HG02759 (cell line): Measurements from ENCODE around the gene VRTN.
"Not testable (repeated sequence)": the region's sequence is repeated elsewhere in the genome, so short reads cannot be mapped to it uniquely, and the experiment has no call there.

Experiments
- ATAC-seq: cut with Tn5 transposase; IDR thresholded peaks from one replicate; pipeline ENCODE4 v1.9.1; 2021; ENCODE audit warnings: mild to moderate bottlenecking, moderate library complexity; ENCODE audit not compliant: unreplicated experiment

VRTN gene

DNA sequence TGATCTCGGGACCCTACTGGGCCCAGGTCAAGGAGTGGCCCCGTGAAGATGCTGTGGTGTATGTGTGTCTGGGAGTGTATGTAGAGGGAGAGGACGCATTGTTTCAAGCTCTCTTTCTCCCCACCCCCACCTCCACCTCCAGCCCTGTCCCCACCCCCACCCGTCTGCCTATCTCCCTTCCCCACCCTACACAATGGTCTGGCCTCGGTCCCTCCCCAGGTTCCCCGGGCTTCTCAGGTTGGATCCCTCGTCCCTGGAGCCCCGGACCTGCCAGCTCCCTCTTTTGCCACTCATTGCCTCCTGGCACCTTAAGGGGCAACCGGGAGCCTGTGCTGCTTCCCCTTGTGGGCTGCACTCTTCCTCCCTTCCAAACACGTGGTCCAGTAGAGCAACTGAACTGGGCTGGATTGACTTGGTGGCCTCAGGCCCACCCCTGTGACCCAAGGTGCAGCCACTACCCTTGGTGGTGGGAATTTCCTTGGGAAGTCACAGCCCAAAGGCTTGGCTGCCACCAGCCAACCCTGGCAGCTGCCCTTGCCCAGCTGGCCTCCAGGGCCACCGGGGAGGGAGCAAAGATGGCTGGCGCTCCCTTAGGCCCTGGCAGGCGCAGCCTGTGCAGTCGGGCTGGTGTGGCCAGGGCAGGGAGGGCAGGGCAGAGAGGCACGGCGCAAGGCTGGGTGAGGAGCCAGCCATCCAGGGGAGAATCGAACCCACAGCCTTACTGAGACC lies 628 bp downstream of the VRTN start:
- ATAC-seq = no peak

- no peak for ATAC-seq
These were observed 1.5 kb downstream of the VRTN start for GRCh38 chr14:74349757-74350156.

DNA sequence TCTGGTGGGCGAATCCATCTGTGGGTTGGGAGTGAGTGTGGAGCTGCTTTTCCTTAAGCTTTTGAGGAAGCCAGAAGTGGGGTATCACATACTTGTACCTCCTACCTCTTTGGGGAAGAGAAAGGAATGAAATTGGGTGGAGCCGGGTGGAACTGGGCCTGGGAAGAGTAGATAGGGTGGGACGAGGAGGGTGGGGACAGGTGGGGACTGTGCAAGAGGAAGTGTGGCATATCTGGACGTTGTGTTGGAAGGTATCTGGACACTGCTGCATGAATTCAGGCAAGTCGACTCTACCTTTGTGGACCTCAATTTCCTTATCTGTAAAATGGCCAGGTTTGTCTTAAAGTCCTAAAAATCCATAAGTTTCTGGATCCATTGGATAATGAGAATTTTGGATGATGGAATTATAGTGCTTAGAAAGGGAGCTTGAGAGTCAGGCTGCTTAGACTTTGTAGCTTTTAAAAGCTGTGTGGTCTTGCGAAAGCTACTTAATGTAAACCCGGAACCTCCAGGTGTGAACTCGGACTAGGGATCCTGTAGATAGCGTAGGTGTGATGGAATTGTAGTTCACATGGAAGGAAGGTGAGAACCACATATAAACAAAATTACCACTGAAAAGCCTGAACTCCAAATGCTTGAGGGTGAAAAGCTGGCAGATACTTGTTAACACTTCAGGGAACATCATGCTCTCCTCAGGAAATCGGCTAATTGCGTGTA lies 2.1 kb downstream of the VRTN start:
- no peak for ATAC-seq

DNA sequence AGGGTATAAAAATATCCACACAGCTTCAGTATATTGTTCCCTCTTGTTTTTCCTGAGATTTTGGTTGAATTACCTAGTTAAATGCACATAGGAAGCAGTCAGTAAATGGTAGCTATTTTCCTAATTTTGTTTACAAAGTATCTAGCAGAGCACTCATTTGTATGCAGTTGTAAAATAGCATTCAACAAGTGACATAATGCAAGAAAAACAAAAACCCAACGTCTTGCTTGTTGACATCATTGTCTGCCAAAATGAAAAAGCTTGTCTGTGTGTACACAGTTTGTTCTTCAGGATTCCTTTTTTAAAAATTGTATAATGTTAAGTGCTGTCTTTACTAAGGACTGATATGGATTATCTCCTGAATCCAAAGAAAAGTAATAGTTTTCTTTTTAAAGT lies 2.7 kb downstream of the VRTN start:
- ATAC-seq = no peak

DNA sequence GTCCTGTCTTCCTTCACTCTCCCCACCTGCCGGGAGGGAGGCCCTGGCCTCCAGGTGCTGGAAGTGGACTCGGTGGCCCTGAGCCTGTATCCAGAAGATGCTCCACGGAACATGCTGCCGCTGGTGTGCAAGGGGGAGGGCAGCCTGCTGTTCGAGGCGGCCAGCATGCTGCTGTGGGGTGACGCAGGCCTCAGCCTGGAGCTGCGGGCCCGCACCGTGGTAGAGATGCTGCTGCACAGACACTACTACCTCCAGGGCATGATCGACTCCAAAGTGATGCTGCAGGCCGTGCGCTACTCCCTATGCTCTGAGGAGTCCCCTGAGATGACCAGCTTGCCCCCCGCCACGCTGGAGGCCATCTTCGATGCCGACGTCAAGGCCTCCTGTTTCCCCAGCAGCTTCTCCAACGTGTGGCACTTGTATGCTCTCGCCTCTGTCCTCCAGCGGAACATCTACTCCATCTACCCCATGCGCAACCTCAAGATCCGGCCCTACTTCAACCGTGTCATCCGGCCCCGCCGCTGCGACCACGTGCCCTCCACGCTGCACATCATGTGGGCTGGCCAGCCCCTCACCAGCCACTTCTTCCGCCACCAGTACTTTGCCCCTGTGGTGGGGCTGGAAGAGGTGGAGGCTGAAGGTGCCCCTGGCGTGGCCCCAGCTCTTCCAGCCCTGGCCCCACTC lies 8.8 kb downstream of the VRTN start:
- no peak for ATAC-seq

DNA sequence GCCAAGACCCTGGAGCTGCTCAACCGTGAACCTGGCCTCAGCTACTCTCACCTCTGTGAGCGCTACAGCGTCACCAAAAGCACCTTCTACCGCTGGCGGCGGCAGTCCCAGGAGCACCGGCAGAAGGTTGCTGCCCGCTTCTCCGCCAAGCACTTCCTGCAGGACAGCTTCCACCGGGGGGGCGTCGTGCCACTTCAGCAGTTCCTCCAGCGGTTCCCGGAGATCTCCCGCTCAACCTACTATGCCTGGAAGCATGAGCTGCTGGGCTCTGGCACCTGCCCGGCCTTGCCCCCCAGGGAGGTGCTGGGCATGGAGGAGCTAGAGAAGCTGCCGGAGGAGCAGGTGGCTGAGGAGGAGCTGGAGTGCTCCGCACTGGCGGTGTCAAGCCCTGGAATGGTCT lies 9.3 kb downstream of the VRTN start:
- ATAC-seq = no peak

DNA sequence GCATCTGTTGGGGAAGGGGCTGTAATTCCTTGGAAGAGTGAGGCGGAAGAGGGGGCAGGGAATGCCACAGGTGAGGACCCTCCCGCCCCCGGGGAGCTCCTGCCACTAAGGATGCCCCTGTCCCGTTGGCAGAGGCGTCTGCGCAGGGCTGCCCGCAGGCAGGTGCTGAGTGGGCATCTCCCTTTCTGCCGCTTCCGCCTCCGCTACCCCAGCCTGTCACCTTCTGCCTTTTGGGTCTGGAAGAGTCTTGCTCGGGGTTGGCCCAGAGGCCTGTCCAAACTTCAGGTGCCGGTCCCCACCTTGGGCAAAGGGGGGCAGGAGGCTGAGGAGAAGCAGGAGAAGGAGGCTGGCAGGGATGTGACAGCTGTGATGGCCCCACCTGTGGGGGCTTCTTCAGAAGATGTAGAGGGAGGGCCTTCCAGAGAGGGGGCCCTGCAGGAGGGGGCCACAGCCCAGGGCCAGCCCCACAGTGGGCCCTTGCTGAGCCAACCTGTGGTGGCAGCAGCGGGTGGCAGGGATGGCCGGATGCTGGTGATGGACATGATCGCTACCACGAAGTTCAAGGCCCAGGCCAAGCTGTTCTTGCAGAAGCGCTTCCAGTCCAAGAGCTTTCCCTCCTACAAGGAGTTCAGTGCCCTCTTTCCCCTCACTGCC lies 10.0 kb downstream of the VRTN start:
- no peak for ATAC-seq

DNA sequence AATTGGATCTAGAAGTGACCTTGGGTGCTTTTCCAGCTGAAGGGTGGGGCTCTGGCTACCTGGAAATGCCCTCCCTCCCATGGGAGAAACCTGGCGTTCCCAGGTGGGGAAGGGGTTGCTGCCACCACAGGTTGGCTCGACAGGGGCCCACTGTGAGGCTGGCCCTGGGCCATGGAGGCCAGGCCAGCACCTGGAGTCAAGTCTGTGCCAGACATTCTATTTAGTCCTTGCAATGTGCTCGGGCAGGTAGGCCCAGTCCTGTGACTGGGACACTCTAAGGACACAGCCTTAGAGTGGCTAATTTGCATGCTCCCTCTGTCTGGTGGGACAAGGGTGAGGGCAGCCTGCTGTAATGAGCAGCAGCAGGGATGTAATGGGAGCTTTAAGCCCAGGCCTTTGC lies 11.9 kb downstream of the VRTN start:
- no peak for ATAC-seq

DNA sequence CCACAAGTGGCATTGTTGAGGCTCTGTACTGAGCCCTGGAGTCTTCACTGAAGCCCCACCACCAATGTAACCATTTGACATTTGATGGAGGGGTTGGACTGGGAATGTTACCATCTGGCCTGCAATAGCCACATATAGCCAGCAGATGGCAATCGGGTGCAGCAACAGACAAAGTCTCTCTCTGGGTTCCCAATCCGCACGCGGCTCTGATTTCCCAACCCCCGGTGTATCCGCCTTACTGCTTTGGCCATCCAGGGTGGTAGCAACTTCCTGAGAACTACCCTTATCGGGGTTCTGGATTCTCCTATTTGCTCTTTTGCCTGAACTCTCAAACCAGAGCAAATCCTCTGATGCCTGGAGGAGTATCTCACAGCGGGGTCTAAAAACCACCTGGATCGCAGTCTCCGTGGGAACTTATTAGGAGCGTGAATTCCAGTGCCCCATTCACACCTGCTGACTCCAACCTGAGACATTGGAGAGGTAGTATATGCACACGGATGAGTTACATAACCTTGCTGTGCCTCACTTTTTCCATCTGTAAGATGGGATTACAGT lies 14.2 kb downstream of the VRTN start:
- ATAC-seq = no peak

- no peak for ATAC-seq
These were observed 16.1 kb downstream of the VRTN start for GRCh38 chr14:74364271-74364880.

DNA sequence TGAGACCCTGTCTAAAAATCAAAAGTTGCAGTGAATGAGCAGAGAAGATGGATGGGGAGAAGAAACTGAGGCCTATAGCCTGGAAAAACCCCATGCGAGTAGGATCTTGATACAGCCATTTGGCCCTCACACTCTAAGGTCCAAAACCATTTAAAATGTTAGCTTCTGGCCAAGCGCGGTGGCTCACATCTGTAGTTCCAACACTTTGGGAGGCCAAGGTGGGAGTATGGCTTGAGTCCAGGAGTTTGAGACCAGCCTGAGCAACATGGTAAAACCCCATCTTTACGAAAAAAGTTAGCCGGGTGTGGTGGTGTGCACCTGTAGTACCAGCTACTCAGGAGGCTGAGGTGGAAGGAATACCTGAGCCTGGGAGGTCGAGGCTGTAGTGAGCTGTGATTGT lies 19.8 kb downstream of the VRTN start:
- ATAC-seq = no peak

DNA sequence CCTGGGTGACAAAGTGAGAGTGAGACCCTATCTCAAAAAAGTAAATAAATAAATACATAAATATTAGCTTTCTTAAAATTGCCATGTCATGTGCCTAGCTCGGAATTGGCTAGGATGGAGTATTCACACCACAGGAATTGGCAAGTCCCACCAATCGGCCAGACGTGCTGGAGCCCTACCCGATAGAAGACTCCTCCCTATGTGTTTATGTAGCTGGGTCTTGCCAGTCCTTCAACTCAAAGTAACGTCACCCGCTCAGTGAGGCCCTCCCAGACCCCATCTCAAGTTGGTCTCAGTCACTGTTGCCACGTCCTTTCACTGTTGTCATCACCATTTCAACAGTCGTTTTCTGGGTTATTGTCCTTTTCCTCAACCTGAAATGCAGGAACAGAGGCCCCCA lies 20.2 kb downstream of the VRTN start:
- ATAC-seq = no peak

GRCh38 chr14:74377976-74378690 lies 29.9 kb downstream of the VRTN start:
- ATAC-seq = no peak

GRCh38 chr14:74380172-74380571 lies 31.9 kb downstream of the VRTN start:
- no peak for ATAC-seq

- no peak for ATAC-seq
These were observed 32.6 kb downstream of the VRTN start for GRCh38 chr14:74380845-74381244.

DNA sequence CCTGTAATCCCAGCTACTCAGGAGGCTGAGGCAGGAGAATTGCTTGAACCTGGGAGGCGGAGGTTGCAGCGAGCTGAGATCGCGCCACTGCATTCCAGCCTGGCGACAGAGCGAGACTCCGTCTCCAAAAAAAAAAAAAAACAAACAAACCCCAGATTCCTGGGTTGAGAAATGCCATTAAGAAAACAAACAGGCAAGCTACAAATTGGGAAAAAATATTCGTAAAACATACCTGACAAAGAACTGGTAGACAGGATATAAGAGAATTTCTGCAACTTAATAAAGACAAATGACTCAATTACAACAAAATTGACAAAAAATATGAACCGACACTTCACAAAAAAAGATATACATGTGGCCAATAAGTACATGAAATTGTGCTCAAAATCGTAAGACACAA lies 33.3 kb downstream of the VRTN start:
- ATAC-seq = not testable (repeated sequence)

DNA sequence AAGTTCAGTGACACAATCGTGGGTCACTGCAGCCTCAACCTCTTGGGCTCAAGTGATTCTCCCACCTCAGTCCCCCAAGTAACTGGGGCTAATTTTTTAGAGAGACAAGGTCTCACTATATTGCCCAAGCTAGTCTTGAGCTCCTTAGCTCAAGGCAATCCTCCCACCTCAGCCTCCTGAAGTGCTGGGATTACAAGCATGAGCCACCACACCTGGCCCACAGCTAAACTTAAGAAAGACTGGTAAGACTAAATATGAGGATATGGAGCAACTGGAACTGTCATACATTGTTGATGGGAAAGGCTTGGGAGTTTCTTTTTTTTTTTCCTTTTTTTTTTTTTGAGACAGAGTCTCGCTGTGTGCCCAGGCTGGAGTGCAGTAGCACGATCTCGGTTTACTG lies 34.0 kb downstream of the VRTN start:
- no peak for ATAC-seq

DNA sequence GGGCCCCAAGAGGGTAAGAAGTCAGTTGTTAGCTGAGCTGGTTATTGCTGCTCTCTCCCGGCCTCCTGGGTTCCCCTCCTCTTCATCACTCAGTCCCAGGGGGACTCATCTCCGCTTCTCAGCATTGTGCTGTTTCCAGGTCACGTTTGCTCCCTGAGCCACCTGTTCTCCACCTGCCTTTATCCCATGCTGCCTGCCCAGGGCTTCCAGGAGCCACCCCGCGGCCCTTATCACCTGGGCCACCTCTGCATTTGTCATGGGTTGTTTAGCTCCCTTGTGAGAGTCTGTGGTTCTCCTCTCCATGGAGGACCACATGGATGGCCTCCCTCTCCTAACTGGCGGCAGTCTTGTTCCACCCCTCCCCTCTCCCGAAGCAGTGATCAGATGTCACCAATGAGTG lies 41.7 kb downstream of the VRTN start:
- no peak for ATAC-seq

DNA sequence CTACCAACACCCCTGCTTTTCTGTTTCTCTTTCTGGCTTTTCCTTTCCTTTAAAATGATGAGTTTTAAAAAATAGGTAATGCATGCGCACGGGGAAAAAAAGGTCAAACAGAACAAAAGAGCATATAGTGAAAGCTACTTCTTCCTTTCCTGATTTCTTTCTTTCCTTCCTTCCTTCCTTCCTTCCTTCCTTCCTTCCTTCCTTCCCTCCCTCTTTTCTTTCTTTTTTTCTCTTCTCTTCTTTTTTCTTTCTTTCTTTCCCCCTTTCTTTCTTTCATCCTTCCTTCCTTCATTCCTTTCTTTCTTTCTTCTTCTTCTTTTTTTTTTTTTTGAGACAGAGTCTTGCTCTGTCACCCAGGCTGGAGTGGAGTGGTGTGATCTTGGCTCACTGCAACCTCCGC lies 42.2 kb downstream of the VRTN start:
- ATAC-seq = not testable (repeated sequence)

- no peak for ATAC-seq
These were observed 43.2 kb downstream of the VRTN start for GRCh38 chr14:74391479-74391878.
